Measurements from ENCODE around the gene SLC29A4.
"Not testable (repeated sequence)": the region's sequence is repeated elsewhere in the genome, so short reads cannot be mapped to it uniquely, and the experiment has no call there.

SLC29A4 gene

DNA sequence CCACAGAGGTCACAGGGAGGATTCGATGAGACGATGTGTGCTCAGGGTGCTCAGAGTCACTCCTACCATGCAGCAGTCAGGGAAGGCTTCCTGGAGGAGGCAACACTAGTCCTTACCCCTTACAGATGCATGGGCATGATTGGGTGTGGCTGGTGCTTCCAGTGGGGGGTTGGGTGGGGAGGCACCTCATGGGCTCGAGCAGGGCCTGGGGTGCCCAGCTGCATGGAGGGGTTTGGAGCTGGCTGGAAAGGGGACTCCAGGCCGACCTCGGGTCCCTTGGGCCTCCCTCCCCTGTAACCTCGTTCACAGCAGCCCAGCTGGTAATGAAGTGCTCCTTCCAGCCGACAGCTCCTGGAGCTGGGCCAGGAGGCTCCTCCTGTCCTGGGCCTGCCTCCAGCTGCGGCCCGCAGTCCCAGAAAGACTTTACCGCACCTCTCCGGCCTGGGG, 7.7 kb upstream of the SLC29A4 start:
- not testable (repeated sequence) for DNase-seq

GRCh38 chr7:5275510-5275909, 7.2 kb upstream of the SLC29A4 start:
- DNase-seq: not testable (repeated sequence)

DNA sequence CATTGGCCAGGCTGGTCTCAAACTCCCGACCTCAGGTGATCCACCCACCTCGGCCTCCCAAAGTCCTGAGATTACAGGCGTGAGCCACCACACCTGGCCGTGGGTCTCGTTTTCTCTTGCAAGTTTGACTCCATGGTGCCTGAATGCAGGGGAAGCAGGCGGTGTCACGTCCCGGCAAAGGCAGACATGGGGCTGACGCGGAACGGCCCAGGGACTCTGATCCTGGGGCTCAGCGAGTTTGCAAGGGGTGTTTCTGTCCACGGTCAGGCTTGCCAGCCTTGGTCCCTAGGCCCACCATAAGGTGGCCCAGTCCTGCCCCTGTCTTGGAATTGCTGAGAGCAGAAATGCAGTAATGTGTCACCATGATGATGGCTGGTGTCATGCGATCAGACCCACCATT, 6.6 kb upstream of the SLC29A4 start:
- DNase-seq: not testable (repeated sequence)

- DNase-seq: no peak
Observed at GRCh38 chr7:5276611-5277010, 6.1 kb upstream of the SLC29A4 start.

DNA sequence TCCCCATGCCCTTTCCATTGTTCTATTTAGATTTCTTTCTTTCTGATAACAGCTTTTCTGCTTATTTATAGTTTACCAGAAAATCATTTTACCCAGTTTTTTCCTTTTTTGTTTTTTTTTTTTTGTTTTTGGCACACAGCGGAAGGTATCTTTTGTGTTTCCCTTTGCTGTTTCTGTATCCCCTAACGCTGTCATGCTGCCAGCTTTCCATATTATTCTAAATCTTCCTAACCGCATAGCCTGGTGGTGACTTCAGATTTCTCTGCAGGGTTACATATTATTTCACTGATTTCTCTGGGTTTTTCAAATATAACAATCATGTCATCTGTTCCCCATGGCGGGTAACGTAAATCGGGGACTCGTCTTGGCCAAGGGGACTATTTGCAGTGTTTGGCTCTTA, 4.0 kb upstream of the SLC29A4 start:
- no peak for DNase-seq

DNA sequence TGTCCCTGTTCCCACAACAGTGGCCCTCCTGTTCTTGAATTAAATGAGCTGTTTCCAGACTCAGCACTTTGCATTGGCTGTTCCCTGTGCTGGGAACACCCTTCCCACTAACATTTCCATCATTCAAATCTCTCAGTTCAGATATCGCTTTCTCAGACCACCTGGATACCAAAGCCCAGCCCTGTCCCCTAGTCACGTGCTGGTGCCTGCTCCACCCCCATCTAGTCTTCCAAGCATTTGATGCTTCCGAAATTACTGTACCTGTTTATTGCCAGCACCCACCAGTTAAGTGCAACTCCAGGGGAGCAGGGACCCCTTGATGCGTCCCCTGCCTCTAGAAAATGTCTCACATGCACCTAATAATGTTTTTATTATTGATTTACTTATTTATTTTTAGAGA, 3.0 kb upstream of the SLC29A4 start:
- no peak for DNase-seq

- not testable (repeated sequence) for DNase-seq
Observed at GRCh38 chr7:5281598-5282500, 894 bp upstream of the SLC29A4 start.

DNA sequence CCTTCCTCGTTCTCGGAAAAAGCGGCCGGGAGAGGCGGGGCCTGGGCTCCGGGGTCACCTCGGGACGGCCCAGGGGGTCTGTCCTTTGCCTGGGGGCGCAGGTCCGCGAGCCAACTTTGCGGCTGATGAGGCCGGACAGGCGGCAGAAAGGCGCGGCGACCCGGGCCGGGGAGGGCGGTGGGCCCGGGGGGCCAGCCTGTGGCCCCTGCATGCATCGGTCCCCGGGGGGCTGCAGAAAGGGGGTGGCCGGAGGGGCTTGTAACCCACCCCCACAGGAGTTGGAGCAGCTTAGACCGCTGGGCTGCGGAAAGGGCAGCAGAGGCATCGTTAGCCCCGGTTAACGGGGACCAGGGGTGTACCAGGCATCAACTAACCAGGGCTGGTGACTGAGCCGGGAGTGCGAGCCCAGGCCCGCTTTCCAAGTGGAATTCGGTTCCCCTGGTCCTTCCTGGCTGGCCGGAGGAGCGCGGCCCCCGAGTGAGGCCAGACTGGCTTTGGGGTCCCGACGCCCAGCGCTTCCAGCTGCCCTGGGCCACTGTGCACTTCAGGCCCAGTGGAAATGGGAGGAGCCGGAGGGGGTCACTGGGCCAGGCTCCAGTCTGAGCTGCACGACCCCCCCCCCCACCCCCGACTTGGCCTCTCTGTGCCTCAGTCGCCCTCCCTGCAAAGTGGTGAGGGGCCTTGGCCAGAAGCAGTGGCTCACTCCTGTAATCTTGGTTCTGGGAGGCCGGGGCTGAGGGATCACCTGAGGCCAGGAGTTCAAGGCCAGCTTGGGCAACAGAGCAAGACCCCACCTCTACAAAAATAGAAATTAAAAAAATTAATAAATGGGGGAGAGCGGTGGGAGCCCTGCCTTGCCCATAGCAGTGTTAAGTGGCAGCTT, 919 bp downstream of the SLC29A4 start:
- DNase-seq: no peak

- no peak for DNase-seq
Observed at GRCh38 chr7:5284304-5285281, 1.9 kb downstream of the SLC29A4 start.

- DNase-seq: no peak
Observed at GRCh38 chr7:5286933-5287332, 4.2 kb downstream of the SLC29A4 start.

GRCh38 chr7:5287373-5287772, 4.6 kb downstream of the SLC29A4 start:
- DNase-seq: not testable (repeated sequence)

GRCh38 chr7:5287802-5288201, 5.1 kb downstream of the SLC29A4 start:
- DNase-seq: no peak

DNA sequence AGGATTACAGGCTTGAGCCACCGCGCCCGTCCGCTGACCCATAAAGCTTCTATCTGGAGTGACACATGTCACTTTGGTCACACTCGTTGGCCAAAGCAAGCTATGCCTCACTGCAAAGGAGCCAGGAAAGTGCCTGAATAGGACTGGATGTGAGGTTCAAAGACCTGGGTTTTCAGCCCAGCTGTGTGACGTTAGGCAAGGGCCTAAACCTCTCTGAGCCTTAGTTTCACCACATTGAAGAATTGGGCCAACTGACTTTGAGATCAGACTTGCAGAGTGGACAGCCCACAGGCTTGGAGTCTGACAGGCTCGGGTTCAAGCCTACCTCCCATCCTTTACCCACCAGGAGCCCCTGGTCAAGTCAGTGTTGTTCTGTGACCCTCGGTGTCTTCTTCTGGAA, 5.8 kb downstream of the SLC29A4 start:
- not testable (repeated sequence) for DNase-seq

GRCh38 chr7:5289355-5289754, 6.6 kb downstream of the SLC29A4 start:
- no peak for DNase-seq

- DNase-seq: no peak
Observed at GRCh38 chr7:5291301-5291700, 8.6 kb downstream of the SLC29A4 start.

DNA sequence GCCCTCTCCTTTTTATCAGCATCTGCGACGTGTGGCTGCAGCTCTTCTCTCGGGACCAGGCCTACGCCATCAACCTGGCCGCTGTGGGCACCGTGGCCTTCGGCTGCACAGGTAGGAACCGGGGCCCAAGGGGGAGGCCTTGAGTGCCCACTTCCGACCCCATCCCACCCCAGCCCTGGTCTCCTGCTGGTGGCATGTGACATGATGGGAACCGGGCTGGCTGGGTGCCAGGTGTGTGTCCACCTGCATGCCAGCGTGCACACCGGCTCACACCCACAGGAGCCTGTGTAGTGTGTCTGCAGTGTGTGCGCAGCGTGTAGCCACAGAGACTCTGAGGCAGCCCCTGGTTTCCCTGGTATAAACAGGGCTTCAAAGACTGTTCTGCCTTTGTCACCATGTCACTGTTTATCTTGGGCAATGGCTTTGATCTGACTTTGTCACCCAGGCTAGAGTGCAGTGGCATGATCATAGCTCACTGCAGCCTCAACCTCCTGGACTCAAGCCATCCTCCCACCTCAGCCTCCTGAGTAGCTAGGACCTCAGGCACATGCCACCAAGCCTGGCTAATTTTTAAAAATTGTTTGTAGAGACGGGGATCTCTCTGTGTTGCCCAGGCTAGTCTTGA, 9.1 kb downstream of the SLC29A4 start:
- not testable (repeated sequence) for DNase-seq

- no peak for DNase-seq
Observed at GRCh38 chr7:5294169-5294987, 11.6 kb downstream of the SLC29A4 start.

GRCh38 chr7:5295039-5296014, 12.6 kb downstream of the SLC29A4 start:
- DNase-seq: no peak

DNA sequence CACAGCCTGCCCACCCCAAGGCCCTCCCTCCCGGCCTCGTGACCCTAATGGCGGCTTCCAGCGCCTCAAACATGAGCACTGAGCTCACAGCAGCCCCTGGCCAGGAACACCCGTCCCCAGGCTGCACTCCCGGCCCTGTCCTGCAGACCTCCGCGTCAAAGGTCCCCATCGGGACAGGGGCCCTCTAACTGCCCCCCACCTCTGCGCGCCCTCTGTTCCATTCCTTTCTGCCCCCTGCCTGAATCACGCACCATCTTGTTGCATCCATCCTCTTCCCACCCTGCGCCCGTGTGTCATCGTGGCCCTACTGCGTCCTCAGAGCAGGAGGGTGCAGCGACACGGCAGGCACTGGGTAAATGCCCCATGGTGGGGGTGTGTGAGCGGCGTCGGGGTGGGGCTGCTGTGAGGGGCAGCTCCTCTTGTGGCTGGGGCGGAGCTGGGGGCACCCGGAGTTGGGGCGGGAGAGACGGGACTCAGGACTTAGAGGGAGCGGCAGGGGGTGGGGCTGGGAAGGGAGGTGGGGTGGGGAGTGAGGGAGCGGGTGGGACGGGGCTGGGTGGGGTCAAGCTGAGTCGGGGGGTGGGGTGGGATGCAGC, 13.4 kb downstream of the SLC29A4 start:
- DNase-seq: no peak

Data from activated CD4-positive, CD25-positive, alpha-beta regulatory T cell treated with anti-CD3 and anti-CD28 coated beads, Interleukin-2, amount 50 U/mL, for 72 hours (primary cell).